Uterus (tissue), 4 donors: Measurements from ENCODE around the gene FBN2. TPM values are rescaled to one million over a fixed set of nuclear protein-coding genes. Genes with fewer than 3 reads are reported as not detected.

Source experiments
- DNase-seq, 2 donors: peaks; one replicate each; pipeline ENCODE4 v3.0.0-alpha.2; 2019 to 2020
- H3K27ac ChIP-seq, 2 donors: fragments of 200-600 bp; sonication (generic); 1 replicate in 1 of 2; 2 replicates in 1 of 2; pipeline ENCODE4 v1.5.1; 2016 to 2018
- H3K27me3 ChIP-seq, 2 donors: fragments of 200-600 bp; sonication (generic); one replicate each; pipeline ENCODE4 v1.5.1; 2018 to 2019; ENCODE audit warnings: control low read depth in 1 of 2
- H3K36me3 ChIP-seq, 2 donors: fragments of 200-600 bp; sonication (generic); one replicate each; pipeline ENCODE4 v1.5.1; 2019; ENCODE audit warnings: control low read depth in 1 of 2
- H3K4me1 ChIP-seq, 2 donors: fragments of 200-600 bp; sonication (generic); one replicate each; pipeline ENCODE4 v1.5.1; 2018 to 2019; ENCODE audit warnings: control low read depth in 1 of 2
- H3K4me3 ChIP-seq, 2 donors: fragments of 200-600 bp; sonication (generic); 1 replicate in 1 of 2; 2 replicates in 1 of 2; pipeline ENCODE4 v1.5.1; 2018 to 2019; ENCODE audit warnings: mild to moderate bottlenecking in 1 of 2
- H3K9me3 ChIP-seq, 2 donors: fragments of 200-600 bp; sonication (generic); one replicate each; pipeline ENCODE4 v1.5.1; 2019; ENCODE audit warnings: control low read depth in 1 of 2
- POLR2A ChIP-seq, 2 donors: fragments of 450-650 bp; IDR thresholded peaks; one replicate each; pipeline ENCODE4 v1.6.1; 2016; ENCODE audit warnings: antibody characterized with exemption in 2 of 2, mild to moderate bottlenecking in 1 of 2, moderate library complexity in 1 of 2
- intact Hi-C: fragments of 100-400 bp; cut with DNase I; formaldehyde crosslinking; loops from one replicate; pipeline ENCODE4 v1.15.1; 2023; ENCODE audit warnings: low total_unique reads
- total RNA-seq, 4 donors: library from RNA; depleted of rRNA in 3 of 4; stranded (reverse); fragments of >200 nt in 3 of 4; gene quantifications; one replicate each; pipeline versions ENCODE4 v1.1.0 to v1.2.4, GENCODE V29; 2014 to 2023
- TF ChIP-seq, protein P1 (sequence below), 4 experiments: fragments of 200-600 bp in 2 of 4; fragments of 450-650 bp in 2 of 4; sonication (generic) in 2 of 4; IDR thresholded peaks; one replicate each; pipeline ENCODE4 v1.5.1; 2016 to 2019; ENCODE audit warnings: antibody characterized with exemption in 4 of 4, mild to moderate bottlenecking in 2 of 4, moderate library complexity in 1 of 4
- donor health status: DM: yes; HTN: yes; CAD: no.

Gene FBN2
- total RNA-seq, 4 donors from 2014 or later: 1.0 to 389 (median 2.8) TPM

DNA sequence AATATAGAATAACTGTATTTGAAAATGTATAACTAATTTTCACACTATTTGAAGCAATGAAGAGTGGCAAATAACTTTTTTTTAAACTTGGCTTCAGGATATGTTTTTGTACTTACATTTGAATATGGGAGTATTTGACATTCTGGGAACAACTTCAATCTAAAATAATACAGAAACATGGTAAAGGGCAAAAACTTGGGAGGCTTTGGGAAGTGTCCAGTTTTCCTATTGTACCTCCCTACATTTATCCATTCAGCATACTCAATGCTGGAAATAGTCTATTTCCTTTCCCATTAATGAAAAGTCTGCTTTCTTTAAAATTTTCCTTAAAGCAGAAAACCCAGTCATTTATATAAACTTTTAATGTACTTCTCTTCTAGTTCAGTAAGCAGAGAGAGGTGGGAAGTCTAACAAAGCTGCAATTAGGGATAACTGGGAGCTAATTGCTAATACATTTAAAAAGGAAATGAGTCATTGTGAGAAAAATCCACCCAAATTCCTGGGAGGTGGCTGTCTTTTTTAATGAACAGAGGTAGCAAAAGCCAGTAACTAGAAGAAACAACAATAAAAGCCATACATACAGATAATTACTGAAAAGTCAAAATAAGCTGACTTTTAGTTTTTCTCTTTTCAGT lies 128.8 kb downstream of the FBN2 start:
- H3K9me3 ChIP-seq: no peaks in the 10 kb centered on the region
- H3K27me3 ChIP-seq: no peaks in the 10 kb centered on the region
- H3K27ac ChIP-seq: no peak overlapping the region
- H3K36me3 ChIP-seq: no peaks in the 10 kb centered on the region
- no peaks in the 10 kb centered on the region for H3K4me1 ChIP-seq
- no peak for DNase-seq
- TF ChIP-seq, protein P1, sequence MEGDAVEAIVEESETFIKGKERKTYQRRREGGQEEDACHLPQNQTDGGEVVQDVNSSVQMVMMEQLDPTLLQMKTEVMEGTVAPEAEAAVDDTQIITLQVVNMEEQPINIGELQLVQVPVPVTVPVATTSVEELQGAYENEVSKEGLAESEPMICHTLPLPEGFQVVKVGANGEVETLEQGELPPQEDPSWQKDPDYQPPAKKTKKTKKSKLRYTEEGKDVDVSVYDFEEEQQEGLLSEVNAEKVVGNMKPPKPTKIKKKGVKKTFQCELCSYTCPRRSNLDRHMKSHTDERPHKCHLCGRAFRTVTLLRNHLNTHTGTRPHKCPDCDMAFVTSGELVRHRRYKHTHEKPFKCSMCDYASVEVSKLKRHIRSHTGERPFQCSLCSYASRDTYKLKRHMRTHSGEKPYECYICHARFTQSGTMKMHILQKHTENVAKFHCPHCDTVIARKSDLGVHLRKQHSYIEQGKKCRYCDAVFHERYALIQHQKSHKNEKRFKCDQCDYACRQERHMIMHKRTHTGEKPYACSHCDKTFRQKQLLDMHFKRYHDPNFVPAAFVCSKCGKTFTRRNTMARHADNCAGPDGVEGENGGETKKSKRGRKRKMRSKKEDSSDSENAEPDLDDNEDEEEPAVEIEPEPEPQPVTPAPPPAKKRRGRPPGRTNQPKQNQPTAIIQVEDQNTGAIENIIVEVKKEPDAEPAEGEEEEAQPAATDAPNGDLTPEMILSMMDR (IDR thresholded peaks at IDR 0.05): no peak
- TF ChIP-seq POLR2A (IDR thresholded peaks at IDR 0.05): no peak
- intact Hi-C loops: no loop called here
- H3K4me3 ChIP-seq: no peak overlapping the region

DNA sequence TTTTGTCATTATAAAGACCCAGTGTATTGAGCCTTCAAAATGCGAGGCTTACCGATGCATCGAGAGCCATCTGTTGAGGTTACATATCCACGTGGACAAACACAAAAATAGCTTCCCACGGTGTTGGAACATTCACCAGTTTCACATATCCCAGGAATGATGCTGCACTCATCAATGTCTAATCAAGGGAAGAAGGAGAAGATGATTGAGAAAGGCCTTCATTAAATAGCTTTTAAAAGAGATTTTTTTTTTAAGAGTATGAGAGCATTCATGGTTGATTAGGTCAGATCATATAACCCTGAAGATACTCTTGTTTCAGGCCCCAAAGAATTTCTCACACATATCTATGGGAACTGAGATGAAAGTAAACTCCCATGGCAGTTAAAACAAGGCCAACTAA lies 129.4 kb downstream of the FBN2 start:
- no peak for DNase-seq
- no peaks in the 10 kb centered on the region for H3K9me3 ChIP-seq
- no peaks in the 10 kb centered on the region for H3K27me3 ChIP-seq
- TF ChIP-seq, protein P1 (IDR thresholded peaks at IDR 0.05): no peak
- no peak for TF ChIP-seq POLR2A (IDR thresholded peaks at IDR 0.05)
- intact Hi-C loops: no loop called here
- no peaks in the 10 kb centered on the region for H3K4me1 ChIP-seq
- H3K36me3 ChIP-seq: no peaks in the 10 kb centered on the region
- H3K27ac ChIP-seq: no peak overlapping the region
- H3K4me3 ChIP-seq: no peak overlapping the region

DNA sequence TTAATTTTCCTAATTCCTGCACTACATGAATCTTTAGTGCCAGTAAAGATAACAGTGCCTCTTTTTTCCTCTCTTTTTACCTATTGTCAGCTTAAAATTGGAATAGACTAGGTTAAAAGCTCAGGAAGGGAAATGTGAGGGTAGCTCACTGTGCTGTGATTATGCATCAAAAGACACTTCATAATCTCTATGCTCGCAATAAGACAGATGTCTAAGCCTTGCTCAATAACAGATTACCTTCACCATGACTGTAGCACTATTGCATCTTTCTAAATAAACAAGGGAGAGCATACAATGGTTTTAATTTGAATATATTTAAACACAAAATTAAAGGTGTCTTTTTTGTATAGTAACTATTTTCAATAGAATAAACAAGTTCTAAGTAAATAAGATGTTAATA lies 130.1 kb downstream of the FBN2 start:
- no peaks in the 10 kb centered on the region for H3K27me3 ChIP-seq
- no peak overlapping the region for H3K27ac ChIP-seq
- no peak for TF ChIP-seq POLR2A (IDR thresholded peaks at IDR 0.05)
- TF ChIP-seq, protein P1 (IDR thresholded peaks at IDR 0.05): no peak
- no peak overlapping the region for H3K4me3 ChIP-seq
- no peaks in the 10 kb centered on the region for H3K4me1 ChIP-seq
- no peaks in the 10 kb centered on the region for H3K36me3 ChIP-seq
- intact Hi-C loops: no loop called here
- no peaks in the 10 kb centered on the region for H3K9me3 ChIP-seq
- DNase-seq: no peak

DNA sequence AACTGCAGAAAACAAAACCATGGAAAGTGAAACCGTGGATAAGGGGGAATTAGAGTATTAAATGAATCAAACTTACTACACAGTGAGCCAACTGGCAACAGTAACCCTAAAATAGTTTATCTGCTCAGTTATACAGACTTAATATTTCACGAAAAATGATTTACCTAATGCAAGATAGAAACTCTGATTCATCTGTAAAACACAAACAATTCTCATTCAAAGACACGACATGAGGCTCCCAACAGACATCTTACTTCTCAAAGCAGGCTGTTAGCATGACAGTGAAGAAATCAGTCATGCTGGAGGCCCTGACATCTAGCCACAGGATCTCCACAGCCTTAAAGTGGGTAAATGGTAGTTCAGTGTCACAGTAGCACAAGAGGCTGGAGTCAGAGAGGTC lies 131.2 kb downstream of the FBN2 start:
- intact Hi-C loops: no loop called here
- H3K4me1 ChIP-seq: no peaks in the 10 kb centered on the region
- H3K27me3 ChIP-seq: no peaks in the 10 kb centered on the region
- no peak overlapping the region for H3K4me3 ChIP-seq
- TF ChIP-seq, protein P1 (IDR thresholded peaks at IDR 0.05): no peak
- TF ChIP-seq POLR2A (IDR thresholded peaks at IDR 0.05): no peak
- H3K36me3 ChIP-seq: no peaks in the 10 kb centered on the region
- no peak for DNase-seq
- H3K27ac ChIP-seq: no peak overlapping the region
- no peaks in the 10 kb centered on the region for H3K9me3 ChIP-seq

DNA sequence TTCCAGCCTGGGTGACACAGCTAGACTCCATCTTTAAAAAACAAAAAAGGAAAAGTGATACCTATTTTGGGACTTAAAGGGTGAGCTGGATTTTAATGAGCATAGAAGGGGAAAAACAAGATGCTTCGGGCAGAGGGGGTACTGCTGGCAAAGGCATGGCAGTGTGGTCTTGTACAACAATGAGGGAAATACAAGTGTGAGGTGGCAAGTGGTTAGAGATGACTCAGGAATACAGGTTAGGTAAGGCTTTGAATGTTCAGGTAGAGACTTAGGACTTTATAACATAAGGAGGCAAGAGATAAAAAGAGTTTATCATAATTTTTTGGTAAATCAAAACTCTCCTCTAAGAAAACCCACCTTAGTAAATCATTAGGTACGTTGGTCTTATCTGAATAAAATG lies 132.9 kb downstream of the FBN2 start:
- Histone ChIP-seq H3K9me3 (no peaks in the 10 kb centered on the region), H3K27ac (no peak overlapping the region), H3K4me1 (no peaks in the 10 kb centered on the region), H3K36me3 (no peaks in the 10 kb centered on the region), H3K4me3 (no peak overlapping the region), H3K27me3 (no peaks in the 10 kb centered on the region)
- no peak for DNase-seq
- intact Hi-C loops: no loop called here
- TF ChIP-seq, protein P1 (IDR thresholded peaks at IDR 0.05): no peak
- TF ChIP-seq POLR2A (IDR thresholded peaks at IDR 0.05): no peak
